Bronchus fibroblast of lung (primary cell): ENCODE results near the gene TOMM22. TPM values are rescaled to one million over a fixed set of nuclear protein-coding genes. Genes with fewer than 3 reads are reported as not detected.

ENCODE experiments used
- total RNA-seq: library from RNA; depleted of rRNA; stranded (reverse); fragments of >200 nt; gene quantifications from 2 replicates; pipeline ENCODE4 v1.2.3, GENCODE V29; 2015

Gene TOMM22
- total RNA-seq: 73.9 and 75.8 TPM in 2 replicates

DNA sequence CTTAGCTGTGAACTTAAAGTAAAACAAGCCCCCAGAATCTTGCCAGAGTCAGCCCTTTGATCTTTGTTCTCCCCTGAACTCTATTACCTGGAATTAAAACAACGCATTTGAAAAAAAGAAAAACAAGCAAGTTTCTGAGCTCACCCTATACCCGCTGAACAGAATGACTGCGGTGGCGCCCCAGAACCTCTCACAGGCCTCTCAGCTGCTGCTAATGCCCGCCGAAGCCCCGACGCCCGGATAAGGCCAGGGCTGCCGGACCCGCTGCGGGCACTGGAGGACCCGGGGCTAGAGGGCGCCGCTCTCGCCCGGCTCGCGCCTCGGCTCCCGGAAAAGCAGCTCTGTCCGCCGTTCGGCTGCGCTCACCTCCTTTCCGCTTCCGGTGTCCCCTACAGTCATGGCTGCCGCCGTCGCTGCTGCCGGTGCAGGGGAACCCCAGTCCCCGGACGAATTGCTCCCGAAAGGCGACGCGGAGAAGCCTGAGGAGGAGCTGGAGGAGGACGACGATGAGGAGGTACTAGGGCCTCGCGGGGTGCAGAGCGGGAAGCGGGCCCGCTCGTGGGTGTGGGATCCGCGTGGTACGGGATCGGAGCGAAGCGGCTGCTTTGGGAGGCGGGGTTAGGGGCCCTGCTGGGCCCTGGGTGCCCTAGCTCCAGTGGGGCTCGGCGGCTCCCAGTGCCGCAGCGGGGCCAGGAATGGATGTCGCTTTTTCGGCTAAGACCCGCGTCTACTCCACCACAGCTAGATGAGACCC lies at the start of gene TOMM22:
Gene TOMM22 (plus strand): TSS at position 376 of the 754 bp plus-strand sequence. CDS start 22 bp downstream, at position 398.

DNA sequence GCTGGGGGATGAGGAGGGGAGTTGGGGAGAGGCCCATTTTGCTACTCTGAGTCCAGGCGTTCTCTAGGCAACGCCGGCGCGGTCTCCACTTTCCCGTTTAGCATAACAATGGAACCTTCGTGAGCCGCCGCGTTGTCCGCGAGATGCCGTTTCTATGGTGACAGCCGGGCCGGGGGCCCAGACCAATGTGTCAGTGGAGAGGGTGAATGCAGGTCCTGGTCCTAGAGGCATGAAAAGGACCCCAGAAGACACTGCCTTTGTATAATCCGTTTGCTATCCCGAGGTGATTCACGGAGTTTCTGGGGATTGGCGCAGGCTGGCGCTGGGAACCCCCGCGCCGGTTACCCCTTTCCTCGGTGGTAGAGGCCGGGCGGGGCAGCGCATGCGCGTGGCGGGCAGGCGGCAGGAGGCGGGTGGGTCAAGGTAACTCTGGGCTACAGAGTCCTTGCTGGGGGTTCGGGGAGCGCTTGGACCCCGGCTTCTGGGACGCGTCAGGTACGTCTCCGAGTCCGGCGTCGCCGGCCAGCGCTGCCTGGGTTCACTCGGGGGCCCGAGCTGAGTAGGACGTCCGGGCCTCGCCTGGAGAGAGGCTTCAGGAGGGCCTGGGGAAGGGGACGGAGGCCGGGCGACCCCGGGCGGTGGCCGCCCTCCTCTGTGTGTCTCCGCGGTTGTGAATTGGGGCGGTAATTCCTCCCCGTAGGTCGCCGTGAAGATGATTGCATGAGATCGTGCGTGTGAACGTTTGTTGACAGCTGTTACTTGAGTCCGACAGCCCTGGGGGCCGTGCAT lies 25.3 kb upstream of the TOMM22 start, which contains the start of the genes CBY1 and FAM227A:
Gene CBY1 (plus strand): TSS at position 383 of the 789 bp plus-strand sequence. CDS start 11,417 bp downstream, outside the sequence.
Gene FAM227A (minus strand): TSS at position 137 of the 789 bp plus-strand sequence. CDS start 6,224 bp downstream, outside the sequence.

GRCh38 chr22:38700789-38701628 lies 19.3 kb downstream of the TOMM22 start, which contains the start of gene JOSD1:
Gene JOSD1, minus strand, starts transcription at chr22:38700943. Its CDS starts 956 bp downstream, at chr22:38699987.

DNA sequence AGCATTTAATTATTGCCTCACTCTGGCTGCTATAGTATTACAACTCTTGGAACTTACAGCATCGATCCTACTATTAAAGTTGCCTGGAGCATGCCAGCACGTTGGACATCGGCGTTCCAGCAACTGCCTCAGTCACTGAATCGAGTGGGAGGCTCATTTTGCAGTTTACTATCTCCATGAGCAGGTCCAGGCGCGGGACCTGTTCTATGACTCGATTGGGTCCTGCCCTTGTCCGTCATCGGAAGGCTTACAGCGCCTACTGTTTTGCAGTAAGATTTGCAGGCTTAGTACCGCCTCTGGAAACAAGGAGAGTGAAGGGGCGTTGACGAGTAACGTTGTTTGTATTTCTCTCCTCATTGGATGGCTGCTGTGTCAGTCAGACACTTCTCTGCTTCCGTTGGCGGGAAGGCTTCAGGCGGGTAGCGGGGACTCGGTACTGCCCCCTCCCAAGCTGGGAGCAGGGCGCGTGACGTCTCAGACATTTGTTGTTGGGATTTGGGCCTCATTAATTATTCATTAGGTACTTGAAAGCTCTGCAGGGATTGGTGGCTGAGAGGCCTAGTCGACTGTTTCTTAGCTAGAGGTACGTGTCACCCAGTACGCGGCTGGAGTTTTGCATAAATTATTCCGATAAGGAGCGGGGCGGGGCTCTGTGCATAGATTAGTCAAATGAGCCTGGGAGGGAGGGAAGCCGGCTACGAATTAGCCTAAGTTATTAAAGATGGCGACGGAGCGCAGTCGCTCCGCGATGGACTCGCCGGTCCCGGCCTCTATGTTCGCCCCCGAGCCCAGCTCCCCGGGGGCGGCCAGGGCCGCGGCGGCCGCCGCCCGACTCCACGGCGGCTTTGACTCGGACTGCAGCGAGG lies 23.7 kb downstream of the TOMM22 start, which contains the start of gene GTPBP1:
Gene GTPBP1 (plus strand): TSS at position 710 of the 866 bp plus-strand sequence. CDS start 12 bp downstream, at position 722.

Other genes starting within 250 kb of the TOMM22 start
- not detected in 2 replicates for gene KCNJ4, start 226.8 kb upstream of the TOMM22 start, total RNA-seq
- gene KDELR3, start 213.9 kb upstream of the TOMM22 start, total RNA-seq: 98.7 and 105 TPM in 2 replicates
- 229 and 307 TPM in 2 replicates for gene DDX17, start 175.6 kb upstream of the TOMM22 start, total RNA-seq
- 2.2 and 2.4 TPM in 2 replicates for gene DMC1, start 111.8 kb upstream of the TOMM22 start, total RNA-seq
- gene FAM227A, start 25.6 kb upstream of the TOMM22 start, total RNA-seq: 0.67 and 1.8 TPM in 2 replicates
- 20.7 and 21.6 TPM in 2 replicates for gene CBY1, start 25.3 kb upstream of the TOMM22 start, total RNA-seq
- 45.0 and 49.6 TPM in 2 replicates for gene JOSD1, start 19.0 kb downstream of the TOMM22 start, total RNA-seq
- 27.7 and 28.2 TPM in 2 replicates for gene GTPBP1, start 24.0 kb downstream of the TOMM22 start, total RNA-seq
- 93.1 and 94.7 TPM in 2 replicates for gene SUN2, start 74.0 kb downstream of the TOMM22 start, total RNA-seq
- 15.3 and 20.1 TPM in 2 replicates for gene DNAL4, start 112.2 kb downstream of the TOMM22 start, total RNA-seq
- gene NPTXR, start 162.1 kb downstream of the TOMM22 start, total RNA-seq: 0.59 and 0.84 TPM in 2 replicates
- gene CBX6, start 190.3 kb downstream of the TOMM22 start, total RNA-seq: 40.7 and 43.2 TPM in 2 replicates